Left colon (tissue), 2 donors: ENCODE results near the gene MARS1. TPM values are rescaled to one million over a fixed set of nuclear protein-coding genes. Genes with fewer than 3 reads are reported as not detected.
"Not testable (repeated sequence)": the region's sequence is repeated elsewhere in the genome, so short reads cannot be mapped to it uniquely, and the experiment has no call there.

ENCODE experiments used
- ATAC-seq: fragments of 200-7000 bp; cut with Tn5 transposase; one replicate; pipeline ENCODE4 v1.9.1; 2020; ENCODE audit warnings: mild to moderate bottlenecking, moderate library complexity
- DNase-seq, 2 donors: peaks; one replicate each; pipeline ENCODE4 v3.0.0-alpha.2; 2020
- intact Hi-C, 2 donors: fragments of 100-400 bp; cut with DNase I in 1 of 2; cut with micrococcal nuclease in 1 of 2; formaldehyde crosslinking; loops; one replicate each; pipeline versions ENCODE4 v1.11.2 to v1.14.0; 2022; cut with DNase I, micrococcal nuclease
- total RNA-seq, 2 donors: library from RNA; stranded (reverse); fragmentation: NEBNext Ultra II Directional; extraction: Animal tissue kit (Norgen Biotek cat#: 25700); gene quantifications; one replicate each; pipeline ENCODE4 v1.2.1, GENCODE V29; 2021
- donor health status: DM: no; HTN: no; CAD: no.
- donor health status: DM: yes; HTN: yes; CAD: no.

MARS1 gene
- total RNA-seq, 2 donors from 2014 or later = 89.3 to 125 TPM

- ATAC-seq (no peak), DNase-seq (no peak)
- intact Hi-C loops = no loop called here
Observed at GRCh38 chr12:57511588-57512325, 23.9 kb downstream of the MARS1 start.

DNA sequence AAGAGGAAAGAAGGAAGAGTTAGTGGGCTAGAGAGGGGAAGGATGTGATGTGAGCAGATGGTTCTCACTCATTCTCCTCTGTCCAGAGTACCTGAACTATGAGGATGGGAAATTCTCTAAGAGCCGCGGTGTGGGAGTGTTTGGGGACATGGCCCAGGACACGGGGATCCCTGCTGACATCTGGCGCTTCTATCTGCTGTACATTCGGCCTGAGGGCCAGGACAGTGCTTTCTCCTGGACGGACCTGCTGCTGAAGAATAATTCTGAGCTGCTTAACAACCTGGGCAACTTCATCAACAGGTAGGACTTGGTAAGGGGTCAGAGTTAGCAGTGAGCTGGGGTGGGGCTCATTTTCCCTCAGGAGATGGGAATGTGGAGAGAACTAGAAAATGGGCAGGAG, 24.8 kb downstream of the MARS1 start:
- intact Hi-C loops = no loop called here
- no peak for ATAC-seq

DNA sequence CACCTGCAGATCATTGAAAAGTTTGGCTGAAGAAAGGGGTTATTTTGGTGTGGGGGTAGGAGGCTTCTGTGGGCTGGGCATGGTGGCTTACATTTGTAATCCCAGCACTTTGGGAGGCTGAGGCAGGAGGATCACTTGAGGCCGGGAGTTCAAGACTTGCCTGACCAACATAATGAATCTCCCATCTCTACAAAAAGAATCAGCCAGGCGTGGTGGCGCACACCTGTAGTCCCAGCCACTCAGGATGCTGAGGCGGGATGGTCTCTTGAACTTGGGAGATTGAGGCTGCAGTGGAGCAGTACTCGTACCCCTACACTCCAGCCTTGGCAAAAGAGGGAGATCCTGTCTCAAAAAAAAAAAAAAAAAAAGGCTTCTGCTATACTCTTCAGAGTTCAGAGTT, 25.4 kb downstream of the MARS1 start:
- intact Hi-C loops = no loop called here
- DNase-seq (no peak), ATAC-seq (no peak)

More for the DNA sequence above, 24.8 kb downstream of the MARS1 start:
- no peak for DNase-seq

GRCh38 chr12:57513677-57514076, 25.8 kb downstream of the MARS1 start:
- ATAC-seq, intact Hi-C loops, DNase-seq: not testable (repeated sequence)

DNA sequence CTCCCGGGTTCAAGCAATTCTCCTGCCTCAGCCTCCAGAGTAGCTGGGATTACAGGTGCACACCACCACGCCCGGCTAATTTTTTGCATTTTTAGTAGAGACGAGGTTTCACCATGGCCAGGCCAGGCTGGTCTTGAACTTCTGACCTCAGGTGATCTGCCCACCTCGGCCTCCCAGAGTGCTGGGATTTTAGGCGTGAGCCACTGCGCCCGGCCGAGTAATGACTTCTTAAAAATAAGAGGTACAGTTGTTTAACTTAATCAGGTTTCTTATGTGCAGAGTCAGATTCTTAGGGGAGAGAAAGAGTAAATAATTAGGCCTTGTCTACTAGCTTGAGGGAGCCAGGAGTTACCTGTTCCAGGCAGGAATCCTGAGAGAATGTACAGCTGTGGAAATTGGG, 26.4 kb downstream of the MARS1 start:
- intact Hi-C loops, DNase-seq, ATAC-seq: not testable (repeated sequence)

DNA sequence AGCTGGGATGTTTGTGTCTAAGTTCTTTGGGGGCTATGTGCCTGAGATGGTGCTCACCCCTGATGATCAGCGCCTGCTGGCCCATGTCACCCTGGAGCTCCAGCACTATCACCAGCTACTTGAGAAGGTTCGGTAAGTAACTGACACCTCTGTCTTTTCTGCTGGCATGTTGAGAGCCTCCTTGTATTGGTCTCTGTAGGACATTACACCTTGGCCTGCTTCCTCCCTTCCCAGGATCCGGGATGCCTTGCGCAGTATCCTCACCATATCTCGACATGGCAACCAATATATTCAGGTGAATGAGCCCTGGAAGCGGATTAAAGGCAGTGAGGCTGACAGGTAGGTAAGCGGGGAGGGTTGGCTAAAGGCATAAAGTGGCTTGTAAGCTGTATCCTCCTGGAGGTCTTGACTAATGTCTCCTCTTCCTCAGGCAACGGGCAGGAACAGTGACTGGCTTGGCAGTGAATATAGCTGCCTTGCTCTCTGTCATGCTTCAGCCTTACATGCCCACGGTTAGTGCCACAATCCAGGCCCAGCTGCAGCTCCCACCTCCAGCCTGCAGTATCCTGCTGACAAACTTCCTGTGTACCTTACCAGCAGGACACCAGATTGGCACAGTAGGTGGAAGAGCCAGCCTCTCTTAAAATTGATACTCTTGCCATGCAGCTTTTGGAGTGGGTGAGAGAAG, 27.0 kb downstream of the MARS1 start:
- intact Hi-C loops = no loop called here
- ATAC-seq = no peak
- DNase-seq = no peak

DNA sequence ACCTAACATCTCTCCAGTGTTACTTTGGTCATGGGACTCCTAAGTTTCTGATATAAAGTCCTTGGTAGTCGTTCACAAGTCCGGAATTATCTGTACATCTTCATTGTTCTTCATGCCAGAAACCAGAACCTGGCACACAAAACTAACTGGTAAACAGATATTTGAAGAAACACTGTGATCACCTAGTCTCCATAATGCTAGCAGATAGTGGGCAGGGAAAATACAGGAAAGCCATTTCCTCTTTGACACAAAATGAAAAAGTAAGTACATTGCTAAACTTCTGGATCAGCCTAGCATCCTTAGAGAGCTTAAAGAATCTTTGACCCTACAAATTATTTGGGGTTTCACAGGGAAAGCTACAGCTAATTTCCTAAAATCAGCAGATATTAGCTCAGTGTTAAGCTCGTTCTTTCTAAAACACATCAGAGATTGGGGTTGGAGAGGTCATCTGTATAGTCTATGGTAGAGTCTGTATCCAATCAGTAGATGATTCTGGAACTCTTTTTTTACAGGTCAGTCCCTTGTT, 27.6 kb downstream of the MARS1 start:
- DNase-seq (no peak), ATAC-seq (no peak)
- intact Hi-C loops = no loop called here

GRCh38 chr12:57515934-57516541, 28.2 kb downstream of the MARS1 start:
- ATAC-seq = no peak
- no peak for DNase-seq
- intact Hi-C loops = no loop called here

DNA sequence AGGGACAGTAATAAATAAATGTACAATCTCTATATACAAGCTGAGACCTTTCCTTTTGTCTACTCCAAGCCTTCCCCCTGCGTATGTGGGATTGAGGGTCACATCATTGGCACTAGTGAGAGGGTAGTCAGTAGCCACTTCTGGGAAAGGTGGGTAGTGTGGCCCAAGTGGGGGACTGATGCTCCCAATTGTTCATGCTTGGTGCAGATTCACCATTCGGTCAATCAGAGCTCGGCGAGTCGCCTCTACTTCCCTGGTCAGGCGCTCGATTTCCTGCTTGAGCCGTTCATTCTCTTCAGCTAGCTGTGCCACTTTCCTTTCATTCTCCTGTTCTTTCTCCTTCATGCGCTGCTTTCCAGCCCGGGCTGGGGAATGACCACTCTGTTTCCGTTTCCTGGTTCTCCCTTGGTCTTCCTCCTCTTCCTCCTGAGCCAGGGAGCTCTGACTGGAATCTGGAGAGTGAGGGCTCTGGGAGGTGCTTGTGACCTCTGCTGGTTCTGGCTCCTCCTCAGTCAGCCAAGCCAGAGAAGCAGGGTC, 28.8 kb downstream of the MARS1 start:
- intact Hi-C loops = no loop called here
- no peak for DNase-seq
- no peak for ATAC-seq

- ATAC-seq = no peak
- intact Hi-C loops = no loop called here
- no peak for DNase-seq
Observed at GRCh38 chr12:57517187-57517586, 29.3 kb downstream of the MARS1 start.

GRCh38 chr12:57517718-57518117, 29.9 kb downstream of the MARS1 start:
- ATAC-seq, DNase-seq, intact Hi-C loops: not testable (repeated sequence)

GRCh38 chr12:57518176-57518919, 30.5 kb downstream of the MARS1 start:
- no peak for ATAC-seq
- intact Hi-C loops = no loop called here
- DNase-seq = no peak

DNA sequence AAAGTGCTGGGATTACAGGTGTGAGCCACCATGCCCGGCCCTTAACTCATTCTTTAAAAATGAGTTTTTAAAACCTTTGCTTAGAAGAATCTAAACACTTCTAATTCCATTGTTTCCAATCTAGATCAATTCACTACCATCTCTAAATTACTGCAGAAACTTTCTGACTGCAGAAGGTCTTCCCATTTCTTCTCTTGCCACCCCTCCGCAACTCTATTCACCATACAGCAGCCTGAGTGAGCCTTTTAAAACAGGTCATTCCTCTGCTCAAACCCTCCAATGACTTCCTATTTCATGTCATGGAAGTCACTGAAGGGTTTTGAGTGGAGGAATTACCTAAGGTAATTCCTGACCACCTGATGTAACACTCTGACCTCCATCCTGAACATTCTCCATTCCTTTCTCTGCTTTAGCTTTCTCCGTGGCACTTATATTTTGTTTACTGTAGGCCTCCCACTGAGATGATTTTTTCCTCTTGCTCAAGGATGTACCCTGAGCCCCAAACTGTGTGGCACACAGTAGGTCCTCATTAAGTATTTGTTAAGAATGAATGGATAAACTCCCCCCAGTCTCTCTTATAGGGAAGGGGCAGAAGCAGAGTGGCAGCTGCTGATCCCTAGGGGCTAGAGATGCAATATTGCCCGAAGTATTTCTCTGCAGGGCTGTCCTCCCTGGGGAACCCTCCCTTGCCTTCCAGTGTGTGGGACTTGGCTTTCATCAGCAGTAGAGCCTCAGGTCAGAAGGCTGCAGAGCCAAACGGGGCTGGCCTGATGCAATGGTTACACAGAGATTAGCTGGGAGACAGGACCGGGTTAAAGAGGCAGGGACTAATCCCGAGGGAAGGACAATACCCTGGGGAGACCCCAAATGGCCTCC, 31.3 kb downstream of the MARS1 start:
- no peak for ATAC-seq
- intact Hi-C loops = no loop called here
- peak in 1 of 2 donors; percentile 28 for DNase-seq

DNA sequence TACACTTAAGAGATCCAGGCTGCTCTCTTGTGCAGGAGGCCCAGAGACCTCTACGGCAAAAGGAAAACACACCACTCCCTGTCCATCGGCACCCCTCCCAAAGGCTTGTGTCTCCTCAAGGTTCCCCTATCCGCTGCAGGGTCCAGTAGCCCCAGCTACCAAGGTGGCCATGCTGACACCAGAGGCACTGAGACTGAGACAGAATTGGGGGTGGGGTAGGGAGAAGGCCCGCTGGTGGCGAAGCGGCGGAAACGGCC, 31.9 kb downstream of the MARS1 start:
- DNase-seq (no peak), ATAC-seq (no peak)
- intact Hi-C loops = no loop called here

DNA sequence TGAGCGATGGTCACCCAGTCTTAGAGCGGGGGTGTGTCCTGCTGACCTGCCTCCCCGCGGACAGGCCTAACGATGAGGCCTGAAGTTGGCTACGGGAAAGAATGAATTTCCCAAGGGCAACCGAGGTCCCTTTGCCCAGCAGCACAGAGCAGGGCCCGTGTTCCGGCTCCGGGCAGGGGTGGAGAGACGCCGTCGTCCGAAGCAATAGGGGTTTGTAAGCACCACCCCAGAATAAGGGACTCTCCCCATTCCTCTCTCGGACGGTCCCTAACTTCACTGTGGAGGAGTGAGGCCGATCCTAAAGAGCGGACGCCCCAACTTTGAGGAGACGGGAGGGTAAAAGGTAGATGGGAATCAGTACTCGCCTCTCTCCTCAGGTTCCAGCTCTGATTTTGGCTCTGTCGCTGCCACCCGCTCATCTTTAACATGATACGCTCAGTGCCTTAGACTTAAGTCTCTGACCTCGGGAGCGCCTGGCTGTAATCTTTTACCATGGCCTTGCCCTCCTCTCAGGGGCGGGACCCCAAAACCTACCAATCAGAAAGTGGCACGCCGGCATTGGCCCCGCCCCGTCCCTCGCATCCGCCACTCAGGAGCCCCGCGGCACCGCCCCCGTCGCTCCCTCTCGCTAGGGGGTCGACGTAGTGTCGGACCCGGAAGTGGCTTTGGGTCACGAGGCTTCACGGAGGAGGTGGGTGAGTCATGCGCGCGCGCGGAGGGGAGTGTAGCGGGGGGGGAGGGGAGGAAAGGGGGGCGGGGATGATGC, 32.4 kb downstream of the MARS1 start, which contains the start of gene DDIT3:
Gene DDIT3 (minus strand): TSS at position 462 of the 766 bp plus-strand sequence. CDS start 3,108 bp downstream, outside the sequence.
- intact Hi-C loops = no loop called here
- ATAC-seq (peak; percentile 77), DNase-seq (peak; percentile 100)

- intact Hi-C loops = no loop called here
- DNase-seq = peak; percentile 56 to 78
Observed at GRCh38 chr12:57521525-57522010, 33.7 kb downstream of the MARS1 start.

More at GRCh38 chr12:57521525-57522010, 33.7 kb downstream of the MARS1 start:
- ATAC-seq = no peak
